Stimulated activated CD8-positive, alpha-beta memory T cell treated with anti-CD3 and anti-CD28 coated beads, Interleukin-12 subunit alpha, Interleukin-12 subunit beta, amount 100 ng/mL, for 24 hours (primary cell): ENCODE data around the gene C4orf51.
"Not testable (repeated sequence)": the region's sequence is repeated elsewhere in the genome, so short reads cannot be mapped to it uniquely, and the experiment has no call there.

Source experiments
- DNase-seq: peaks from one replicate; pipeline ENCODE4 v3.0.0-alpha.2; 2020; ENCODE audit errors: extremely low read depth

The C4orf51 gene

GRCh38 chr4:145679991-145680455 lies at the start of gene C4orf51:
C4orf51 (plus strand) TSS chr4:145680146; CDS start chr4:145680204, 58 bp downstream.
- no peak for DNase-seq

DNA sequence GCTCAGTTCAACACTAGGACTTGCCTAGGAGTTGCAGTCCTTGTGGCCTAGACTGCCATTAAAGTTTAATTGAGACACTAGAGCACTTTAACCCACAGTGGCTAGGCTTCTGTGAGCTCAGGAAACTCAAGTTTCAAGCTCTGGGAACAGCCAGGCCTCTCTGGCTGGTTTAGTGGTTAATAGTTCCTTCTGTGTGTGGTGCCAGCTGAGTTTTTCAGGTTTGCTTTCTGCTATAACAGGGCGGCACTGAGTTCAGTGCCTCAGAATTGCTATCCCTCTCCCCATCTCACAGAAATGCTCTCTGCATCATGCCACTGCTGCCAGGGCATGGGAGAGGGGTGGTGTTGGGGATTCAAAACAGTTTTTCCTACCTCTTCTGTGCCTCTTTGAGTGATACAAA lies 44.8 kb upstream of the C4orf51 start:
- DNase-seq: no peak

DNA sequence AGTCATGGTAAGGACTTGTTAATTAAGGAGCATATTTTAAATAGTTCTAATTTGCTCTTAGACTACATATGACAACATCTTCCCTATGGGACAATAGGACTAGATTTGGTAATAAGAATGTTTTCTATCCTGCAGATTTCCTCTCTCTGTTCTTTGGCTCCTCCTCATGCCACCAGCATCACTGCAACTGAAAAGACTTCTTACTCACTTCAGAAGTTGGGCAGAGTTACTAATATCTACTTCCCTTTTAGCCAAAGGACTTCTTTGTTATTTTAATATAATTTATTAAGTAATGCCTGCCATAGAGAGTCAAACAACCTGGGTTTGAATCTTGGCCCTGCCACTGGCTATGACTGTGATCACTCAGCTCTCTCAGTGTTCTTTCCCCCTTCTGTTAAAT lies 44.3 kb upstream of the C4orf51 start:
- no peak for DNase-seq

- no peak for DNase-seq
Measured at GRCh38 chr4:145639186-145639698, 40.7 kb upstream of the C4orf51 start.

DNA sequence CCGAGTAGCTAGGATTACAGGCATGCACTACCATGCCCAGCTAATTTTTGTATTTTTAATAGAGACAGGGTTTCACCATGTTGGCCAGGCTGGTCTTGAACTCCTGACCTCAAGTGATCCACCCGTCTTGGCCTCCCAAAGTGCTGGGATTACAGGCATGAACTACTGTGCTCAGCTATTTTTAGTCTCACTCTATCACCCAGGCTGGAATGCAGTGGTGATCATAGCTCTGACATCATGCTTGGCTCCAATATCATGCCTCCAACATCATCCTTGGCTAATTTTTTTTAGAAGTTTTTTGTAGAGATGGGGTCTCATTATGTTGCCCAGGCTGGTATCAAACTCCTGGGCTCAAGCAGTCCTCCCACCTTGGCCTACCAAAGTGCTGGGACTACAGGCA lies 39.7 kb upstream of the C4orf51 start:
- DNase-seq: not testable (repeated sequence)

GRCh38 chr4:145643295-145643694 lies 36.7 kb upstream of the C4orf51 start:
- no peak for DNase-seq

- no peak for DNase-seq
Measured at GRCh38 chr4:145644699-145645098, 35.2 kb upstream of the C4orf51 start.

DNA sequence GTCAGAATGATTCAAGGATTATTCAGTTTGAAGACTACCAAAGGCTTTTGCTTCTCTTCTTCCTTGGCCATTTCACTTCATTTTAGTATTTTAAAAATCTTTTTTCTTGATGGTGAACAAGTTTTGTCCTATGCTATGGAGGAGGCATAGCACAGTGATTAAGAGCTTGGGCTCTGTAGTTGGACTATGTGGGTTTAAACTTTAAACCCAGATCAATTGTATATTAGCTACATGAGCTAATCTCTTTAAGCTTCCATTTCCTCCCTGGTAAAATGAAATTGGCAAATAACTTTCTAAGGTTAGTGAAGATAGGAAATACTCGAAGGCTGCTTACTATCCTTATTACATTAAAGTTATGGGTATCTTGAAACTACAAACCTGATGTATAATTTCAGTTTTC lies 23.8 kb upstream of the C4orf51 start:
- DNase-seq: no peak

DNA sequence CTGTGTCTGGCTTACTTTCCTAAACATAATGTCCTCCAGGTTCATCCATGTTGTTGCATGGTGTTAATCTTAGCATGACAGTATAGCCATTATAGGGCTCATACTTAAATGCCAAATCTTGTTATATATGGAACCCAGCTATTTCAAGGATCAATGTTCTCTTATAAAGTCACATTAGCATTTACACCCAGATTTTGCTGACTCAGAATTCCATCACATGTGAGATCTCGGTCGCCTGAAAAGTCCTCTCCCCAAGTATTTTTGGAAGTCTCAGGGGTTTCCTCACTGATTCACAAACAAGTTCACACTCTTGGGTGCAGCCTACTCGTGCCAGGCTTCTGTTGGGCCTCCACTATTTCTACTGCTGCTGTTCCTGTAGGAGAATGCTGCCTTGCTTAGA lies 19.9 kb upstream of the C4orf51 start:
- no peak for DNase-seq

DNA sequence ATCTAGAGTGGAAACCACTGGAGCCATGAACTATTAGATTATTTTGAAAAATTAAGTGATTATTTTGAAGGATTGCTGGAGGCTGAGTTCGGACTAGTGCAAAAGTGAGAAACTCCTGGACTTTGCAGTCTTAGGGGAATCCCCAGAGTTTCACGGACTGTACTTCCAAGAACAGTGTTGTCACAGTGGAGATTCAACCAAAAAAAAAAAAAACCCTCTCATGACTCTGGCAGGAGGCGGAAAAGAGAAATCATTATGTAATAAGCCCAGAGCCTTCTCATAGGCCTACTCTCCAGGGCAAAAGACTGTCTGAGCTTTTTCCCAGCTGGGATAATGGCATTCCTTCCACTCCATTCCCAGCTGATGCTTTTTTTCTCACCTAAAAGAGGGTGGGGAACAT lies 16.8 kb upstream of the C4orf51 start:
- DNase-seq: no peak

GRCh38 chr4:145665773-145666172 lies 14.2 kb upstream of the C4orf51 start:
- DNase-seq: no peak

DNA sequence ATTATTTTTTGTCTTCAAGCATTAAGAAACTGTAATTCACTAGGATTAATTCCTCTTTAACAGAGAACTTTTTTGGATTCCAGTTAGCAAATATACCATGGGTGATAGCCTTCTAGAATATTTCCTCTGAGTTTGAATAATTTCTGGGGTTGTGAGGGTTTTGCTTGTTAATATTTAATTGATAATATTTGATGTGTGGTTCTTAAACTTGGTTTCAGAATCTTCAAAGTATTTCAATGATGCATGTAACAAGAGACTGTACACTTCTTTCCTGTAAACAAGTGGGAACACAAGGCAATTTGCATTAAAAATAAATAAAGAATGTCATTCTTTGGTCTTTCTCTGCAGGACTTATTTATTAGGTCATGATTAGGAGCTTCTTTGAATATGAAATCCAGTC lies 9.5 kb upstream of the C4orf51 start:
- no peak for DNase-seq

DNA sequence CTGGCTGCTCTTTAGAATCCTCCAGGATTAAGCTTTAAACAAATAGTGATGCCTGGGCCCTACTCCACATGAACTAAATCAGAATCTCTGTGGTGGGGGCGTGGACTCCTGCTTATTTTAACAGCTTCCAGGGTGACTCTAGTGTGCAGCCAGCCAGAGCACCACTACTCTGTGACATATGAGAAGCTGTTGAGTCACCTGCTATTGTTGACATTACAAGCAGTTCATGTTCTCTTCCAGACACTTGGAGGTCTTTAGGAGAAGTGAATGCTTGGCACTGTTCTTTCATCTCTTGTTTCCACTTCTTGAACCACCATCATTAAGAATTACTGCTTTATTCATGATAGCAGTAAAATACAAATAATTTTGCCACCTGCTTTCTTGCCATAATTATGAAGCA lies 426 bp upstream of the C4orf51 start:
- no peak for DNase-seq

DNA sequence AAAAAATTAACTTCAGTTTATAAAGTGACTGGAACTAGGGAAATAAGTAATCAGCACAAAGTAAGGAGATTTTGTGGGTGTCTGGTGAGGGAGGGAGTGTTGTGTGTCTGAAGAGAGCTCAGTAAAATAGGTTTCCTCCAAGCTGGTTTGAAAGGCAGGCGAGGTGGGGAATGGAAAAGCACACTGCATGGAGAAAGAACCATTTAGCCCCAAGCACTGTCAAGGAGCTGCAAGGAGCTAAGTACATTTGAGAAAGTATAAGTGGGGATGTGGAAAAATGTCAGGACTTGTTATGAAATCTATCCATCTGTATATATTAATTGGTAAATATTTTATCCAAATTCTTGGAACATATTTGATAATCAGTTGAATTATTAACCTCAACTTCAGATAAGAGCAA lies 956 bp downstream of the C4orf51 start:
- no peak for DNase-seq

DNA sequence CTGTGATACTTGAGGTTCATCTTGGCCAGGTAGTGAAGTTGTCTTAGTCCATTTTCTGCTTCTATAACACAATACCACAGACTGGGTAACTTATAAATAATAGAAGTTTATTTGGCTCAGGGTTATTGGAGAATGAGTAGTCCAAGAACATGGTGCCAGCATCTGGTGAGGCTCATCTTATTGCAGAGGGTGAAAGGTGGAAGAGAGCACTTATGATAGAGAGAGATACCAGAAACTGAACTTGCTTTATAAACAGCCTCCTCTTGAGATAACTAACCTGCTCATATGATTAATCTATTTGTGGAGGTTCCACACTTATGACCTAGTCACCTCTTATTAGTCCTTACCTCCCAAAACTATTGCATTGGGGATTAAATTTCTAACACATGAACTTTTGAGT lies 1.6 kb downstream of the C4orf51 start:
- DNase-seq: no peak

DNA sequence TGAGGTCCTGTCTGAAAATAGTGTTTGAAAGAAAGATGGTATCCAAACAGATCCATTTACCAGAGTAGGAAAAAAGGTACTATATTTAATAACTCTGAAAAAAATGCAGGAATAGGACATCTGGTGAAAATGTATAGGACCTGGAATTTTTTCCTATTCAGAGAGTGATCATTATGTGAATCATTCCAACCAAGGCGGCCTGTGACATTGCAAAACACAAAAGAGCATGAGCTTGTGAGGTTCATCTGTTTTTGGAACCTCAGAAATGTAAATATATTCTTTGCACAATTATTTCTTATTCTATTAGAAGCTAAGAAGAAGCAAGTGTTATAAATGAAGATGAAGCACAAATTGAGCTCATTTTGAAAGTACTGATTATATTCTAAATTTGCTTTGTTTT lies 2.0 kb downstream of the C4orf51 start:
- no peak for DNase-seq

- DNase-seq: no peak
Measured at GRCh38 chr4:145686991-145687390, 7.0 kb downstream of the C4orf51 start.

- no peak for DNase-seq
Measured at GRCh38 chr4:145690610-145691009, 10.7 kb downstream of the C4orf51 start.

DNA sequence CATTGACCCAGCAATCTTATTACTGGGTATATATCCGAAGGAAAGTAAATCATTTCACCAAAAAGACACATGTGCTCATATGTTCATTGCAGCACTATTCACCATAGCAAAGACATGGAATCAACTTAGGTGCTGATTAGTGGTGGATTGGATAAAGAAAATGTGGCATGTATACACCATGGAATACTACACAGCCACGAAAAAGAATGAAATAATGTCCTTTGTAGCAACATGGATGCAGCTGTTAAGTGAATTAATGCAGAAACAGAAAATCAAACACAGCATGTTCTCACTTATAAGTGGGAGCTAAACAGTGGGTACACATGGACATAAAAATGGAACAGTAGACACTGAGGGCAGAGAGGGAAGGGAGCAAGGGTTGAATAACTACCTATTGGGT lies 11.5 kb downstream of the C4orf51 start:
- DNase-seq: not testable (repeated sequence)

DNA sequence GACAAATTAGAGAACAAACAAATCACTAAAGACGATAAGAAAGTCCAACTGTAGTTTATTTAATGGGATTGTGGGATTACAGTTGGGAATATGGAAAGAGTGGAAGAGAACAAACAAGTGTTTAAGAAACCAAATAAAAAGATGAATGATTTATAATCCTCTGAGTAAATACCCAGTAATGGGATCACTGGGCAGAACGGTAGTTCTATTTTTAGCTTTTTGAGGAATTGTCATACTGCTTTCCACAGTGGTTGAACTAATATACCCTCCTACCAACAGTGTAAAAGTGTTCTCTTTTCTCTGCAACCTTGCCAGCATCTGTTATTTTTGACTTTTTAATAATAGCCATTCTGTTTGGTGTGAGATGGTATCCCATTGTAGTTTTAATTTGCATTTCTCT lies 15.0 kb downstream of the C4orf51 start:
- no peak for DNase-seq

DNA sequence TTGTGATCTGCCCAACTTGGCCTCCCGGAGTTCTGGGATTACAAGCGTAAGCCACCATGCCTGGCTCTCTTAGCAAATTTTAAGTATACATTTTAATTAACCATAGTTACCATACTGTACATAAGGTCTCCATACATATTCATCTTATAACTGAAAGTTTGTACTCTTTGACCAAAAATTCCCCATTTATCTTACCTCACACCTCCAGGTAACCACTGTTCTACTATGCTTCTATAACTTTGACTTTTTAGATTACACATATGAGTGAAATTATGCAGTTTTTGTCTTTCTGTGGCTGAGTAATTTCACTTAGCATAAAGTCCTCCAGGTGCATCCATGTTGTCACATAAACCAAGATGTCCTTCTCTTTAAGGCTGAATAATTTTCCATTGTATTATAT lies 17.4 kb downstream of the C4orf51 start:
- no peak for DNase-seq

- DNase-seq: no peak
Measured at GRCh38 chr4:145698507-145698906, 18.6 kb downstream of the C4orf51 start.

- DNase-seq: no peak
Measured at GRCh38 chr4:145703850-145704497, 24.0 kb downstream of the C4orf51 start.

DNA sequence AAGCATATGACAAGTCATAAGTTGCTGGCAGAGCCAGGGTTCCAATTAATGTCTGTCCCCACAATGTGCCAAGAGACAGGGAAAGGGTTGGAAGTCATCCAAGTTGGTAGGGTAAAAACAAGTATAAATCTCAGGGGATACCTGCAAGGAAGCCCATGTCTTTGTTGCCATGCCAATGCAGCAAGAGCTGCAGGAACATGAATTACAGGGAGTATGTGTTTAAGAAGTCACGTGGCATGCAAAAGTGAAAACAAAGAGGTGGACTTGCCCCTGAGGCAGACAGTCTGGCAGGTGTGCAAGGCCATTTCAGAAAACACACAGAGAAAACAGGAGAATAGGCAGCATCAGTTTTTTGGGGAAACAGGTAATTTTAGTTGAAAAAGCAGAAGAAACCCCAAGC lies 29.4 kb downstream of the C4orf51 start:
- no peak for DNase-seq
